Keratinocyte (primary cell): ENCODE results near the gene ANKS1A.

ENCODE experiments used
- EZH2 ChIP-seq: IDR thresholded peaks from one replicate; pipeline ENCODE4 v1.6.1; 2012; ENCODE audit warnings: inconsistent platforms, mild to moderate bottlenecking, low read length, moderate library complexity
- TF ChIP-seq, protein P1 (sequence below), 3 experiments: IDR thresholded peaks in 1 of 3; conservative IDR thresholded peaks in 1 of 3; optimal IDR thresholded peaks in 1 of 3; 2 replicates in 2 of 3; 3 replicates in 1 of 3; pipeline versions ENCODE3 to v1.5.1; 2011; ENCODE audit warnings: low read length in 3 of 3, mild to moderate bottlenecking in 3 of 3, moderate library complexity in 2 of 3, control low read depth in 1 of 3, inconsistent platforms in 1 of 3; ENCODE audit not compliant: insufficient read depth in 2 of 3; ENCODE audit errors: extremely low read depth in 1 of 3

DNA sequence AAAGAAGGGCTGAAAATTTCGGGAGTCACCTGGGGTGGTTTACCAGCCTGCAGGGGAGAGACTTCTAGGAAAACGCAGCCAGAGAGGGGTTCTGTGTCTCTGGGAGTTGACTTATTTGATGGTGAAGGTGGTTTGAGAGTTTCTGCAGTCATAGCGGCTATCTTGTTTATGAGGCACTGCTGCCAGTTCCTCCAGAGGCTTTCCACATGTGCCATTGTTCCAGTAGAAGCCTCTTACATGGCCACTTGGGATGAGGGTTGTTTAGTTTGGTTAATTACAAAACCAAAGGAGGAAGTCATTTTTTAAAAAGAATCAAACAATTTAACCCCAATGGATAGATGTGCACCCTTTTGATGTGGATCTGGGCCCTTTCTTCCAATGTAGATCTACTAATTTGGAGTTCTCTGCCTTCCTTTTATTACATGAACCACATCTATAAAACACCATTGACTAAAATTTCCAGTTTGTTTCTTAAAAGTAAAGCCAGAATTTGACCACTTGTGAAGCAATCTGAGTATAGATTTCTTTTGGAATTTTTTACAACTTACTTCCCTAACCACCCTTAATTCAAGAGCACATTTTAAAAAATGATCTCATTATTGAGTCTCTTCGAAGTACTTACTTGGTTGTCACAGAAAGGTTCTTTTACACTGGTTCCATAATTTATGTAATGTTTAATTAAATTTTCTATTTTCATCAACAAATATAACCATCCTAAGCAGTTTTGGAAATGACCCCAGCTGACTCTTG, 154.5 kb downstream of the ANKS1A start:
- TF ChIP-seq, protein P1, sequence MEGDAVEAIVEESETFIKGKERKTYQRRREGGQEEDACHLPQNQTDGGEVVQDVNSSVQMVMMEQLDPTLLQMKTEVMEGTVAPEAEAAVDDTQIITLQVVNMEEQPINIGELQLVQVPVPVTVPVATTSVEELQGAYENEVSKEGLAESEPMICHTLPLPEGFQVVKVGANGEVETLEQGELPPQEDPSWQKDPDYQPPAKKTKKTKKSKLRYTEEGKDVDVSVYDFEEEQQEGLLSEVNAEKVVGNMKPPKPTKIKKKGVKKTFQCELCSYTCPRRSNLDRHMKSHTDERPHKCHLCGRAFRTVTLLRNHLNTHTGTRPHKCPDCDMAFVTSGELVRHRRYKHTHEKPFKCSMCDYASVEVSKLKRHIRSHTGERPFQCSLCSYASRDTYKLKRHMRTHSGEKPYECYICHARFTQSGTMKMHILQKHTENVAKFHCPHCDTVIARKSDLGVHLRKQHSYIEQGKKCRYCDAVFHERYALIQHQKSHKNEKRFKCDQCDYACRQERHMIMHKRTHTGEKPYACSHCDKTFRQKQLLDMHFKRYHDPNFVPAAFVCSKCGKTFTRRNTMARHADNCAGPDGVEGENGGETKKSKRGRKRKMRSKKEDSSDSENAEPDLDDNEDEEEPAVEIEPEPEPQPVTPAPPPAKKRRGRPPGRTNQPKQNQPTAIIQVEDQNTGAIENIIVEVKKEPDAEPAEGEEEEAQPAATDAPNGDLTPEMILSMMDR (optimal IDR thresholded peaks at IDR 0.05 in 1 of 3, IDR thresholded peaks at IDR 0.05 in 1 of 3, conservative IDR thresholded peaks at IDR 0.05 in 1 of 3; ENCODE audit: extremely low read depth in 1 of 3, insufficient read depth in 2 of 3, low read length in 3 of 3) = no peak
- TF ChIP-seq EZH2 = no peak
